HG03103 (cell line): Measurements from ENCODE around the gene RPS19BP1.

Experiments
- ATAC-seq: cut with Tn5 transposase; IDR thresholded peaks from one replicate; pipeline ENCODE4 v1.9.1; 2021; ENCODE audit warnings: low read depth; ENCODE audit not compliant: unreplicated experiment

RPS19BP1 gene

GRCh38 chr22:39559456-39560105 lies 27.0 kb upstream of the RPS19BP1 start:
- no peak for ATAC-seq

GRCh38 chr22:39558950-39559349 lies 26.4 kb upstream of the RPS19BP1 start:
- no peak for ATAC-seq

- ATAC-seq: no peak
These were observed 25.7 kb upstream of the RPS19BP1 start for GRCh38 chr22:39558254-39558727.

GRCh38 chr22:39556970-39557841 lies 24.7 kb upstream of the RPS19BP1 start:
- ATAC-seq: no peak

- ATAC-seq: no peak
These were observed 21.6 kb upstream of the RPS19BP1 start for GRCh38 chr22:39554151-39554550.

- ATAC-seq: no peak
These were observed 20.9 kb upstream of the RPS19BP1 start for GRCh38 chr22:39553429-39553828.

GRCh38 chr22:39547587-39547947 lies 15.0 kb upstream of the RPS19BP1 start:
- no peak for ATAC-seq

GRCh38 chr22:39546889-39547586 lies 14.5 kb upstream of the RPS19BP1 start:
- ATAC-seq: no peak

GRCh38 chr22:39545386-39546365 lies 13.1 kb upstream of the RPS19BP1 start:
- no peak for ATAC-seq

GRCh38 chr22:39543095-39543494 lies 10.5 kb upstream of the RPS19BP1 start:
- no peak for ATAC-seq

GRCh38 chr22:39537975-39538374 lies 5.4 kb upstream of the RPS19BP1 start:
- no peak for ATAC-seq

- no peak for ATAC-seq
These were observed 4.2 kb upstream of the RPS19BP1 start for GRCh38 chr22:39536711-39537110.

- no peak for ATAC-seq
These were observed 3.4 kb upstream of the RPS19BP1 start for GRCh38 chr22:39535831-39536449.

- no peak for ATAC-seq
These were observed 2.8 kb upstream of the RPS19BP1 start for GRCh38 chr22:39535357-39535725.

GRCh38 chr22:39534591-39535356 lies 2.2 kb upstream of the RPS19BP1 start:
- no peak for ATAC-seq

- no peak for ATAC-seq
These were observed 1.6 kb upstream of the RPS19BP1 start for GRCh38 chr22:39534092-39534506.

- ATAC-seq: no peak
These were observed 1.7 kb downstream of the RPS19BP1 start for GRCh38 chr22:39530692-39531331.

- ATAC-seq: no peak
These were observed 2.4 kb downstream of the RPS19BP1 start for GRCh38 chr22:39530116-39530515.

GRCh38 chr22:39529487-39529851 lies 3.1 kb downstream of the RPS19BP1 start:
- no peak for ATAC-seq
